ENCODE measurements around the gene TFRC.
"Not testable (repeated sequence)": the region's sequence is repeated elsewhere in the genome, so short reads cannot be mapped to it uniquely, and the experiment has no call there.

TFRC gene

DNA sequence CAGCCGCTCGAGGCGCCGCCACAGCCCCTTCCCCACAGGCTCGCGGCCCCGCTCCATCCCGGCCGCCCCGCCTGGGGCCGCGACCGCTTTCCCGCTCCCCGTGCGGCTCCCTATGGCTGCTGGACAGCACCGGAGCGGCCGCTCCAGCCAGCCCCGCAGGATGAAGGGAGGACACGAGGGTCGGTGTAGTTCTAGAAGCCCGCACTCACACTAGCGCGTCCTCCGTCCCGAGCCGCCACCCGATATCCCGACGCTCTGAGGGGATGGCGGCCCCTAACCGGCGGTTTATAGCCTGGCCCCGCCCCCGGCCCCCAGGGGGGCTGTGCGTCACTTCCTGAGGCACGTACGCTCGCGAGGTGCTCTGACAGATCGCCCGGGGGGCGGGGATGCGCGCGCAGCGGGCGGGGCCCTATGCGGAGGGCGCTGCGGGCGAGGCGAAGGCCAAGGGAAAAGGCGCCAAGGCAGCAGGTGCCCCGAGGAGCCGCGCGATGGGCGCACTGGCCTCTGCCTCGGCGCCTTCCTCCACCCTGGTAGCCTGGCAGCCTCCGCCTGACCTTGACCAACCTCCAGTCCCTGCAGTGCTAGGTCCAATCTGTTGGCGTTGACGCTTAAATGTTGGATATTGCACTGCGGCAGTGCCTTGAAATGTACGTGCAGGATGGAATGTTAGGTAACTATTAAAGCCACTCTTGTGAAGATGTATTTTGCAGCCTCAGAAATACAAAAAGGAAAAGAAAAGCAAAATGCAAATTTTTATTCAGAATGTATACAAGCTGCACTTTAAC, at the start of gene TFRC:
Gene TFRC (minus strand): TSS at position 257 of the 785 bp plus-strand sequence. CDS start 4,991 bp downstream, outside the sequence.
- DNase-seq = peak; percentile 64

DNA sequence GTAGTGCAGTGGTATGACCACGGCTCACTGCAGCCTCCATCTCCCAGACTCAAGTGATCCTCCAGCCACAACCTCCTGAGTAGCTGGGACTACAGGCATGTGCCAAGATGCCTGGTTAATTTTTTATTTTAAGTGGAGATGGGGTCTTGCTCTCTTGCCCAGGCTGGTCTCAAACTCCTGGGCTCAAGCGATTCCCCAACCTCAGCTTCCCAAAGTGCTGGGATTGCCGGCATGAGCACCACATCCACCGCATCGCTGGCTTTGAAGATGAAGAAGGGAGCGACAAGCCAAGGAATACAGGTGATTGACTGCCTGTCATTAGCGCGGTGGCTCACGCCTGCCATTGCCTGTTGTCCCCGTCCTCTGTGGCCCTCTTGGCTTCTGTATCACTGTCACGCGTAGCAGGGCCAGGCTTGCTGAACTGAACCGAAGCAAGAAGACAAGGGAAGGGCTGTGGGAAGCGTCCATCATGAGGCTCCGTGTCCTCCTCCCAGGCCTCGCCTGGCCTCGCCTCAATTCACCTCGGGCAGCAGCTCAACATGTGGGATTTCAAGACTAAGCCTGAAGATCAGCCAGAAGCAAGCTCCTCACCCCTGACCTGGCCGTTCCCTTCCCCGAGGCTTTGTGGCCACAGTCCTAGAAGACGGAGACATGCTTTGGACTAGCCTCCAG, 46.4 kb upstream of the TFRC start:
- no peak for DNase-seq

DNA sequence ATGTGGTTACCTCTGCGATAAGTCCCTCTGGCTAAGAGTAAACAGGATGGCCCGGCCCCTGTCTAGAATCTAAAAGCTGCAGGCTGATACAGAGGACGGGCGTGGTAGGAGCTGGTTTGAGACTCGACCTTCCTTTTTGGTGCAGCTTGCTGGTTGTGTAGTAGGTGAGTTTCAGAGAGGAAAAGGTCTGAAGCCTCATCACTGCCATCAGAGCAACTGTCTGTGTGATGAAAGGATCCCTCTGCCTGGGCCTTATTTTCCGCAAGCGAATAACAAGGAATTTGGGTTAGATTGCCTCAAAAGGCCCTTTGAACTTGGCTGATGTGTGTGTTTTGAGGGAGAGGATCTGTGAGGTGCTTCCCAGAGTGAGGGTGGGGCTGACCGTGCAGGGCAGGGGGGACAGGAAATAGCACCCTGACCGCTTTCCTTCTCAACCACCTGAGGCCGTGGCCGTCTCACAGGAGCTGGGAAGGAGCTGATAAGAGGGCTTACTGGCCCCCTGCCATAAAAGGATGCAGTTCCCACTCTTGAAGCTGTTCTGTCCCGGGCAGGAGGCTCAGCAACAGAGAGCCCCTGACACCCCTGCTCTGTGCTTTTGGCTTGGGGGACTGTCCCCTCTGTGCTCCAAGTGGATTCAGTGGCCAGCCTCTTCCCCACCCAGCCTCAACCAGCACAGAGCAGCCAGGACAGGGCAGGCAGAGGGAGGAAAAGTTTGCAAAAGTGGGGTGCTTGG, 45.6 kb upstream of the TFRC start:
- DNase-seq = no peak

DNA sequence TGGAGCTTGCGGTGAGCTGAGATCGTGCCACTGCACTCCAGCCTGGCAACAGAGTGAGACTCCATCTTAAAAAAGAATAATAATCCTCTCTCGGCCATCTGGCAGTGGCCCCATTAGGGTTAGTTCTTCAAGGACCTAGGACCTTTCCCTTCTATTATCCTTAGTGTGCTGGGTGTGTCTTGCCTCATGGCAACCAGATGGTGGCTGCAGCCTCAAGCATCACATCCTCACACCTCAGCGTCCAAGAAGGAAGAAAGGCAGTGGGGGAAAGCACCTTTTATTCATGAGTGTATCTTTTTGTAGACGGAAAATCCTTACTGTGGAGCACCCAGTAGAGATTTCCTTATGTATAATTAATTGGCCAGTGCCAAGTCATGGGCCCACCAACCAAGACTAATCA, 42.7 kb upstream of the TFRC start:
- no peak for DNase-seq

DNA sequence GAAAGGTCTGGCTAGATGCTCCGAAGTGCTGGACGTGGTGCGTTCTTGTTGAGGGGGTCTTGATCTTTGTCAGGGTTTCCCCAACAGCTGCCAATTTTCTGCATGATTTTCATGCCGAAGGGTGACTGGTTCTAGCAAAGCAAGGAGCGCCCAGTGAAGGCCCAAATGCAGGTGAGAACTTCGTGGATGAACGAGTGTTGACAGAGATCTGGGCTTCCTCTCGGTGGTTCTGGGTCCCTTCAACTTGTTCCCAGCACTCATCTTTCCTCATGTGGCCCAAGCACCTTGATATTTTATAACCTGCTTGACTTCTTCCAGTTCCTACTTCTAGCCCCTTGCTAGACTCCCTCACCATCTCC, 40.8 kb upstream of the TFRC start:
- DNase-seq = no peak

DNA sequence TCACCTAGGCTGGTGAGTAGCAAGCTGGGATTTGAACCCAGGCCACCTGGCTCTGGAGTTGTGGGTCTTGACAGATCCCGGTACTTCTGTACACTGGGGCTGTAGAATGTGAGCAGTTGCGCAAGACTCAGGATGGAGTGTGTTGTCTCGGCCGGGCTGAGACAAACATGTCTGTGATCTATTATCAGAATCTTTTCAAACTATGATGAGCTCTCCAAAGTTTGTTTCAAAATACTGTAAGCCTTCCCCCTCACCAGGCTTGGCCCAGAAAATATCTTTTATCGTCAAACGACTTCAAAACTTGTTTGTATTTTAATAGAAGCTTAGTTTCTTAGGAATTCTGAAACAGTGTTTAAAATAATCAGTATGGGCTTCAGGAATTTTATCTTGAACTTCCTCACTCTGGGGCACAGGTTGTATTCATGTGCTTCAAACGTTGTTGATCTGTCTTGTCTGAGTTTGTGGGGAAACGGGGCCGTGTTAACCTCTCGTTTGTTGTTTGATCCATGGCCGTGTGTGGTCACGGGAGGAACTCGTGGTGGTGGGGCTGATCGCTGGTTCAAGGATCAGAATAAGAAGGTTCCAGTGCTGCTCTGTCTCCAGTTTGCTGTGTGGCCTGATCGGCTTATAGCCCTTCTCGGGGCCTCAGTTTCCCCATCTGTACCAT, 40.3 kb upstream of the TFRC start:
- no peak for DNase-seq

DNA sequence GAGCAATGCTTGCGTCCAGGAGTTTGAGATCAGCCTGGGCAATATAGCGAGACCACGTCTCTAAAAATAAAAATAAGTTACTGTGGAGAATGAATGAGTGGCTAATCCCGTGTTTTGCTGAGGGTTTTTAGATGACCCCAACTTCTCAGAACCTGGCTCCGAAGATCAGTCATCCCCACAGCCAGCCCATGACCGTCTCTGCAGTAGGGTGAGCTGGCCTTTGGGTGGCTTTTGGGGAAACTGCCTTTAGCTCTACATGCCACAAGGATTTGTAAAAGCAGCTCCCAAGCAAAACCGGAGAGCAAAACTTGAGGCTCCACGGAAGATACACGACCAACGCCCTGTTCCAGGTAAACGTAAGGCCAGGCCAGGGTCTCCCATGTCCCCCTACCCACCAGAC, 39.2 kb upstream of the TFRC start:
- no peak for DNase-seq

DNA sequence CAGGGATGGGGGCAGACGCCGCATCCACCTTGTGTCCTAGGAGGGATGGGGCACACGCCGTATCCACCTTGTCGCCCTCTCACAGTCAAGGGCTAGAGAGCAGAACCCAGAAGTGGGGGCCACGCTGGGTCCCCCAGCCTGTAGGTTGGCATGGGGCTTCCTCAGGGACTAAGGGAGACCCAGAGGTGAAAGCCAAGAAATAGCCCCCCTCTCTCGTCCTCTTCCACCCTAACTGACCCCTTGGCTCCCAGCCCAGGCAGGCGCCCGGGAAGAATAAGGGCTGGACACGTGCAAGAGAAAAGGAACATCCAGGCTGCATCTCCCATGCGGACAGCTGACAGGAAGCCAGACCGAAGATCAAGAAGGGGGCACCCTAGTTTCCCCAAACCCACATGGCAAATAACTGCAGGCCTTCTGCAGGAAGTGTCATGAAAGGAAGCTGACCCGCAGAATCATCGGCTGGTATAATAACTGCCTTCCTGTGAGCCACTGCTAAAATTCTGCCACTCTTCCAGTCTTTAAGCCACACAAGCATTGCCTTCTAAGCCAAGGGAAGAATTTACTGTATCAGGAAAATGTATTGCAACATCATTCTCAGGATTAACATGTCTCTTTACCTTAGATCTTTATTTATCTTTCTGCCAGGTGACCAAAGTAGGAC, 38.5 kb upstream of the TFRC start:
- no peak for DNase-seq

DNA sequence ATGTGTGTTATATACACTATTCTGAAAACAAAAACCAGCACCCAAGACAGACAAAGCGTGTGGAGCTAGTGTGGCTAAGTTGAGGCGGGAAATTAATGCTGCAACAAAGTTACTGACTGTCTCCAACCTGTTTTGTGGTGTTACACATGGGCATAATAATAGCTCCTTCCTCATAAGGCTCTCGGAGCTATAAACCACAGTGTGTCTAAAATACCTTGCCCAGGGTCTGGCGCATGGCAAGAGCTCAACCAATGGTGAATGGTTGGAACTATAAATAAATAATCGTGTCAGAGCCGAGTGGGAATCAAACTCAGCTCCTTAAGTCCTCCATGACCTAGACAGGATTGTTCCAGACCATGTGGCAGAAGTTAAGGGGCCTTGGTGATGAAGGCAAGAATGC, 35.9 kb upstream of the TFRC start:
- no peak for DNase-seq

DNA sequence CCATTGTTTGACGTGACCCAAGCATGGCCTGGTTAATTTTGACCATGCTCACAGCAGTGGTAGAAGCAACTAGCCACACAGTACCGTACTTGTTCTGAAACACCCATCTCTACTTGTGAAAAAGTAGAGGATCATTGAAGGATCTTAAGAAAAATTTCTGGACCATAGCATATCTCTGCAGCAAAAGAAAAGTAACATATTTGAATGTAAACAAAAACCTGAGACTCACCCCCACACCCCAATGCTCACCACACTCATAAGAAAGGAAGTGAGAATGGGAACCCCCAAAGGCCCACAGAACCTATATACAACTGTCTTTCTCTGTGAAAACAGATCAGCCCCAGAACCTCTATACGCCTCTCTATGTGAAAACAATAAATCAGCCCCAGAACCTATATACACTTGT, 33.8 kb upstream of the TFRC start:
- no peak for DNase-seq

DNA sequence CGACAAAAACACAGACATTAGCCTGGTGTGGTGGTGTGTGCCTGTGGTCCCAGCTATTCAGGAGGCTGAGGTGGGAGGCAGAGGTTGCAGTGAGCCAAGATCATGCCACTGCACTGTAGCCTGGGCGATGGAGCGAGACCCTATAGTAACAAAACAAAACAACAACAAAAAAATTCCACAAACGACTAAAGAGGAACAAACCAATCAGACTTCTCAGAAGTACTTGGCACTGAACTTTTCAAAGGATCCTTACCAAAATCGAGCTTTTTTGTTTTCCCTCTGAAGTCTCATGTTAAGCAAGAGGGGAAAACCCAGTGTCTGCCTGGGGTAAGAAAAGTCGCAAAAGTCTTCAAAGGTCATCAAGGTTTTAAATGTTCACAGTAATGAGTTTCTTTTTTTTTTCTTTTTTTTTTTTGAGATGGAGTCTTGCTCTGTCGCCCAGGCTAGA, 30.1 kb upstream of the TFRC start:
- no peak for DNase-seq

DNA sequence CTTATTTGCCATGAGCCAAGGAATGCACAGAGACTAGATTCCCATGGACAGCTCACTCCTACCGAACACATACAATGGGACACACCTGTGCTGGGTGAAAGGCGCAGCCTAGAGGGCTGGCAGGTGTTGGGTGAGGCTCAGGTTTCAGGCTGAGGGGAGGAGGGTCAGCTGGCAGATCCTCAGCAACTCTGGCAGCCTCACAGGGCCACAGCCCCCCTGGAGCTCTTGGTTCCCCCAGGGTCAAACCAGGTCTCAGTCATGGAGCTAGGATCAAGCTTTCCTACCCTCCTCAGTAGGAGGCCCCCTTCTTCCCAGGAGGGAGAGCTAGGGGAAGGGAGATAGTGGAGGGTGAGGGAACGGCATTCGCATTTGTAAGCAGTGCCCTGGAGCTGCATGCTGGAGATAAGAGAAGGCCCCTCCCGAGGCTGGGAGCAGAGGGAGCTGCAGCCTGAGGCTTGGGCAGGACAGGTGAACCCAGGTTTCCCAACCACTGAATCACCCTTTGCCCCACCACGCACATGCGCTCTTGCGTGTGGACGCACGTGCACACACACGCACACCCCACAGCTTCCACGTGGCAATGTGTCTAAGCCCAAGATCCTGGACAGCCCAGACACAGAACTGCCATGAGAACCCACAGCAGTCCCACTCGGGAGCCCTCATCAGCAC, 26.3 kb upstream of the TFRC start:
- DNase-seq = no peak

DNA sequence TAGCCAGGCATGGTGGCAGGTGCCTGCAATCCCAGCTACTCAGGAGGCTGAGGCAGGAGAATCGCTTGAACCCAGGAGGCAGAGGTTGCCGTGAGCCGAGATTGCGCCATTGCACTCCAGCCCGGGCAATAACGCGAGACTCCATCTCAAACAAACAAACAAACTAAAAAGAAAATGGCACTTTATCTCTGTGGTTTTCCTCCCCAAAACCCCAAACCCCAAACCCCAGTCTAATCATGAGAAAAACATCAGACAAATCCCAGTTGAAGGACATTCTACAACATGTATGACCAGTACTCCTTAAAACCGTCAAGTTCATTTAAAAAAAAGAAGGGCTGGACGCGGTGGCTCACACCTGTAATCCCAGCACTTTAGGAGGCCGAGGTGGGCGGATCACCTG, 22.8 kb upstream of the TFRC start:
- DNase-seq = not testable (repeated sequence)

DNA sequence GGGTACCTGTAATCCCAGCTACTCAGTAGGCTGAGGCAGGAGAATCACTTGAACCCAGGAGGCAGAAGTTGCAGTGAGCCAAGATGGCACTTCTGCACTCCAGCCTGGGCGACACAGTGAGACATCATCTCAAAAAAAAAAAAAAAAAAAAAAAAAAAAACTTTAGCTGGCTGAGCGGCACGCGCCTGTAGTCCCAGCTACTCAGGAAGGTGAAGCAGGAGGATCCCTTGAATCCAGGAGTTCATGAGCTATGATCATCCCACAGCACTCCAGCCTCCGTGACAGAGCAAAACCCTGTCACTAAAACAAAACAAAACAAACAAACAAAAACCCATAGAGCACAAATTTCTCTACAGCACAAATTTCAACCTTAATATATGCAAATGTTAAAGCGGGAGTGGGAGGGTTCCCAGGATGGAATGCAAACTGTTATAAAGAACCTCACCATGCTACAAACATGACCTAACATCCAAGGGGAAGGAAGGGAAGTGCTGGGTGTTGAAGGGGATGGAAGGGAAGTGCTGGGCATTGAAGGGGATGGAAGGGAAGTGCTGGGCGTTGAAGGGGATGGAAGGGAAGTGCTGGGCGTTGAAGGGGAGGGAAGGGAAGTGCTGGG, 16.6 kb upstream of the TFRC start:
- DNase-seq = not testable (repeated sequence)

DNA sequence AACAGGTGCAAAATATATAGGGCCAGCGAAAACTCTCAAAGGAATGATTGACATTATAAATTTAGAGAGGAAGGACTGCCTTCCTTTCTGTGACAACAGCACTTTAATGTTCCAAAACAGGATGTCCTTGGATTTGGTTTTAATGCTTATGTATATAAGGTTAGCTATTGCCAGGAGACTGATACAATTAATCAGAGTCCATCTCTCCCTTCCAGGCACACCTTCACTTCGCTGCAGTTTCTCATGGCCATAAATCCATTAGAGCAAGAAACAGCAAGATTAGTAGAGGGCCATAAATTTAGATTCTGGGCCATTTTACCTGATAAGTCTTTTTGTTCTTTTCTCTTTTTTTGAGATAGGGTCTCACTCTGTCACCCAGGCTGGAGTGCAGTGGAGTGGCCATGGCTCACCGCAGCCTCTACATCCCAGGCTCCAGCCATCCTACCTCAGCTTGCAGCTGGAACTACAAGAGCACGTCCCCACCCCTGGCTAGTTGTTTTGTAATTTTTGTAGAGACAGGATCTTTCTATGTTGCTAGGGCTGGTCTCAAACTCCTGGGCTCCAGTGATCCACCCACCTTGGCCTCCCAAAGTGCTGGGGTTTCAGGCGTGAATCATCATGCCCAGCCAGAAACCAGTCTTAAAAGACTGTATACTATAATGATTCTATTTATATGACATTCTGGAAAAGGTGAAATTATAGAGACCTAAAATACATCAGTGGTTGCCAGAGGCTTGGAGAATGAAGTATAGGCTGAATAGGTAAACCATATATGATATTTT, 15.7 kb upstream of the TFRC start:
- no peak for DNase-seq

DNA sequence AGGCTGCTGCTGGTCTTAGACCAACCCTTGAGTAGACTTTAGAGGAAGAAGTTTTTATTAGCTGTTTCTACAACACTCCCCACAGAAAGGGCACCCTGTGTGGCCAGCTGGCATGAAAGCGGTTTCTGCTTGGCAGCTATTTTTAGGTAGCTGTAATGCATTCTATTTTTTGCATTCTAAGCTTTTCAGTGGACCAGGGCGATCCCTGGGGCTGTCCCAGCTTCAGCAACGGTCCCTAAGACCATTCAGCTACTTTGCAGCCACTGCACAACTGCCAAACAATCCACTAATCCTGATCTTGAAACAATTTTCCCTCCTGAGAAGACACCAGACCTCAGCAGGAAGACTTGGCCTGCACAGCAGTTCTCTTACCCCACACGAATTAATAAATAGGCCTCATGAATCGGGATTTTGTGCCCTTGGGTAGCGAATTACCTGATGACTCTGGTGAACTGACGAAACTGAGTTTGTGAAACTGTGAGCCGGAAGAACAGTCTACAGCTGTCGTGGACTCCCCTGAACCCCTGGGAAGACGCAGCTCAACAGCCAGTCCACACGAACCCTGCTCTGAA, 14.6 kb upstream of the TFRC start:
- DNase-seq = no peak

DNA sequence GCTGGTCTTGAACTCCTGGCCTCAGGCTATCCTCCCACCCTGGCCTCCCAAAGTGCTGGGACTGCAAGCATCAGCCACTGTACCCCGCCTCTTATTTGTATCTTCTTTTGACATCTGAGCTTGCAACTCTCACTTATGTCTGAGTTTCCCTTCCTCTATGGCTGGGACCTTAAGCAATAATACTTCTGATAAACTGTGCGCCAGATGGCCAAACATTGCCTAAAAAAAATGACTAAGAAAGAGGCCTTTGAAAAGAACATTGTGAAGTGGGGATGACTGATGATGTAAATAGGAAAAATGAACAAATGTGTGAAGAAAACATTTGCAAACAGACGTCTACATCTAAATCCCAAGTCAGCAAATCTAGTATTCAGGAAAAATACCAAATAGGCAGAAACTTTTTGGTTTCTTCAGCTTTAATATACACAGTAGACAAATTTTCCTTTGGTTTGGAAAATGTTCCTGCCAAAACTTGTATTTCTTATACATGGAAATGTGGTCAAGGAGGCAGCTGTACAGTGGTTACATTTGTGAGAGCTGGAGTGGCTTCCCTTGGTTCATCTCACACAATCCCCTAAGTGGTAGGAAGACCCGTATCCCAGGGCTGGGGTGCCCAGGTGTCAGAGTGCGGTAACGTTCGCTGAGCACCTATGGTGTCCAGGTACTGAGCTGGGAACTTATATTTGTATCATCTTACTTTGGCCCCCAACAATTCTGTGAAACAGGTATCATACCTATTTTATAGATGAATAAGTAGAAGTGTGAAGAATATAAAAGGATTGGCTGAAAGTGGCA, 11.6 kb upstream of the TFRC start:
- no peak for DNase-seq

DNA sequence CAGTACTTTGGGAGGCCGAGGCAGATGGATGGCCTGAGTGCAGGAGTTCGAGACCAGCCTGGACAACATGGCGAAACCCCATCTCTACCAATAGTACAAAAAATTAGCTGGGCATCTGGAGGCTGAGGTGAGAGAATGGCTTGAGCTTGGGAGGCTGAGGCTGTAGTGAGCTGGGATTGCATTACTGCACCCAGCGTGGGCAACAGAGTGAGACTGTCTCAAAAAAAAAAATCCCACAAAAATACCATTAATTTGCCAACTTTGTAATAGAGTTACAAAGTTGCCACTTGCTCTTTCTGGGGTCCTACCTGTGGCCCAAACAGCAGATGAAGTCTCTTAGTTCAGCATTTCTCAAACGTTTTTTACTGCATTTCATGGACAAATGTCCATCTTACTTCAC, 6.0 kb upstream of the TFRC start:
- DNase-seq = no peak

DNA sequence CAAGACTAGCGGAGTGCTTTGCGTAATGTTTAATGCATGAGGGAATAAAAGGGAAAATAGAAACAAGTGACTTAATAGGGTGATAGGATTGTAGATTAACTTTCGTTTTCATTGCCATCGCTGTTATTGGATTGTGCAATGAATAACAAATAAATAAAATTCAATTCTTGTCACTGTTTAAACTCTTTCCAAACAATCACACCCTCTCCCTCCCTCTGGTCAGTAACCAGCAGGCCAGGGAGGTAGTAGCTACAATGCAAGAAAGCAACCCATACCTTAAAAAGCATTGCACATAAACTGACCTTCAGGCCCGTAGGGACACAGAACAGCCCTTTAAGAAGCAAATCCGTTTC, 705 bp upstream of the TFRC start:
- DNase-seq = no peak

Measured in SHP77 treated with DMSO at 0.1 percent for 48 hours (cell line).